ENCODE measurements around the gene CD276. TPM values are rescaled to one million over a fixed set of nuclear protein-coding genes. Genes with fewer than 3 reads are reported as not detected.

CD276 gene
- total and polyA plus RNA-seq, 2 experiments from 2014 or later: 94.6 to 104 TPM

- in situ Hi-C loops (cut with MboI): no loop called here
- no peaks in the 10 kb centered on the region for H3K36me3 ChIP-seq (ENCODE audit: low read depth)
These were observed 60.9 kb downstream of the CD276 start for GRCh38 chr15:73745073-73745472.

GRCh38 chr15:73746261-73746660 is 62.1 kb downstream of the CD276 start:
- DNase-seq: no peak
- Histone ChIP-seq H3F3A (ENCODE audit: insufficient read depth) (peaks cover 5% of the 10 kb centered on the region), H3K4me1 (ENCODE audit: insufficient read depth) (peaks cover 19% of the 10 kb centered on the region), H3K27me3 (replicated peaks; ENCODE audit: insufficient read depth) (no peaks in the 10 kb centered on the region), H3K79me2 (ENCODE audit: insufficient read depth) (no peaks in the 10 kb centered on the region), H4K20me1 (ENCODE audit: insufficient read depth) (no peaks in the 10 kb centered on the region), H3K36me3 (ENCODE audit: low read depth) (no peaks in the 10 kb centered on the region), H2AFZ (no peak overlapping the region), H3K4me2 (ENCODE audit: unreplicated experiment) (no peak overlapping the region), H3K9me2 (ENCODE audit: insufficient read depth) (no peaks in the 10 kb centered on the region), H3K9ac (no peak overlapping the region), H3K4me3 (no peak overlapping the region), H3K27ac (no peak overlapping the region), H3K9me3 (ENCODE audit: low read depth) (no peaks in the 10 kb centered on the region)
- TF ChIP-seq EZH2phosphoT487 (IDR thresholded peaks at IDR 0.05; ENCODE audit: insufficient read depth, low read depth) (no peak), EZH2 (IDR thresholded peaks at IDR 0.05; ENCODE audit: insufficient read depth, poor library complexity, severe bottlenecking) (no peak)
- 77% methylated on average over 8 of the region's 8 CpGs for WGBS, 2 experiments (ENCODE audit: low coverage in 1 of 2, low lambda C conversion rate in 2 of 2, missing lambda C conversion rate in 2 of 2)
- in situ Hi-C loops (cut with MboI): no loop called here

More at GRCh38 chr15:73745073-73745472, 60.9 kb downstream of the CD276 start:
- Histone ChIP-seq H3K9me2 (ENCODE audit: insufficient read depth) (no peaks in the 10 kb centered on the region), H4K20me1 (ENCODE audit: insufficient read depth) (no peaks in the 10 kb centered on the region), H3K4me2 (ENCODE audit: unreplicated experiment) (no peak overlapping the region), H3K27ac (no peak overlapping the region), H2AFZ (no peak overlapping the region), H3K9ac (no peak overlapping the region), H3K79me2 (ENCODE audit: insufficient read depth) (no peaks in the 10 kb centered on the region), H3K9me3 (ENCODE audit: low read depth) (no peaks in the 10 kb centered on the region), H3F3A (ENCODE audit: insufficient read depth) (peaks cover 5% of the 10 kb centered on the region), H3K4me1 (ENCODE audit: insufficient read depth) (peaks cover 22% of the 10 kb centered on the region), H3K4me3 (no peak overlapping the region), H3K27me3 (replicated peaks; ENCODE audit: insufficient read depth) (no peaks in the 10 kb centered on the region)
- no peak for TF ChIP-seq EZH2phosphoT487 (IDR thresholded peaks at IDR 0.05; ENCODE audit: insufficient read depth, low read depth)
- TF ChIP-seq EZH2 (IDR thresholded peaks at IDR 0.05; ENCODE audit: insufficient read depth, poor library complexity, severe bottlenecking): no peak
- no peak for DNase-seq
- 70 to 85% methylated on average over 5 to 7 of the region's 7 CpGs for WGBS, 2 experiments (ENCODE audit: low coverage in 1 of 2, low lambda C conversion rate in 2 of 2, missing lambda C conversion rate in 2 of 2)

- no peak overlapping the region for H2AFZ ChIP-seq
- TF ChIP-seq EZH2phosphoT487 (IDR thresholded peaks at IDR 0.05; ENCODE audit: insufficient read depth, low read depth): no peak
- TF ChIP-seq EZH2 (IDR thresholded peaks at IDR 0.05; ENCODE audit: insufficient read depth, poor library complexity, severe bottlenecking): no peak
- no peak overlapping the region for H3K4me2 ChIP-seq (ENCODE audit: unreplicated experiment)
- no peak overlapping the region for H3K4me3 ChIP-seq
- no peaks in the 10 kb centered on the region for H4K20me1 ChIP-seq (ENCODE audit: insufficient read depth)
- no peak overlapping the region for H3K9ac ChIP-seq
- no peak overlapping the region for H3K27ac ChIP-seq
- H3K4me1 ChIP-seq (ENCODE audit: insufficient read depth): peaks cover 12% of the 10 kb centered on the region
- 59 to 60% methylated on average over 7 of the region's 7 CpGs for WGBS, 2 experiments (ENCODE audit: low coverage in 1 of 2, low lambda C conversion rate in 2 of 2, missing lambda C conversion rate in 2 of 2)
- H3K79me2 ChIP-seq (ENCODE audit: insufficient read depth): no peaks in the 10 kb centered on the region
- H3K36me3 ChIP-seq (ENCODE audit: low read depth): no peaks in the 10 kb centered on the region
- no peak for DNase-seq
- H3K27me3 ChIP-seq (replicated peaks; ENCODE audit: insufficient read depth): no peaks in the 10 kb centered on the region
- peaks cover 5% of the 10 kb centered on the region for H3F3A ChIP-seq (ENCODE audit: insufficient read depth)
- H3K9me3 ChIP-seq (ENCODE audit: low read depth): no peaks in the 10 kb centered on the region
- H3K9me2 ChIP-seq (ENCODE audit: insufficient read depth): no peaks in the 10 kb centered on the region
- in situ Hi-C loops (cut with MboI): no loop called here
These were observed 62.7 kb downstream of the CD276 start for GRCh38 chr15:73746883-73747282.

GRCh38 chr15:73747847-73748590 is 63.8 kb downstream of the CD276 start:
- Histone ChIP-seq H3K36me3 (ENCODE audit: low read depth) (no peaks in the 10 kb centered on the region), H3K4me1 (ENCODE audit: insufficient read depth) (peaks cover 5% of the 10 kb centered on the region), H3K9me2 (ENCODE audit: insufficient read depth) (no peaks in the 10 kb centered on the region), H3K79me2 (ENCODE audit: insufficient read depth) (no peaks in the 10 kb centered on the region), H3K9ac (no peak overlapping the region), H3K27ac (no peak overlapping the region), H2AFZ (no peak overlapping the region), H3K4me2 (ENCODE audit: unreplicated experiment) (no peak overlapping the region), H3K4me3 (no peak overlapping the region), H4K20me1 (ENCODE audit: insufficient read depth) (no peaks in the 10 kb centered on the region), H3F3A (ENCODE audit: insufficient read depth) (peaks cover 5% of the 10 kb centered on the region; the same call in 1 of the 2 replicates), H3K9me3 (ENCODE audit: low read depth) (no peaks in the 10 kb centered on the region), H3K27me3 (replicated peaks; ENCODE audit: insufficient read depth) (no peaks in the 10 kb centered on the region)
- no peak for DNase-seq
- TF ChIP-seq EZH2phosphoT487 (IDR thresholded peaks at IDR 0.05; ENCODE audit: insufficient read depth, low read depth) (no peak), EZH2 (IDR thresholded peaks at IDR 0.05; ENCODE audit: insufficient read depth, poor library complexity, severe bottlenecking) (no peak)
- 90 to 92% methylated on average over 11 of the region's 11 CpGs for WGBS, 2 experiments (ENCODE audit: low coverage in 1 of 2, low lambda C conversion rate in 2 of 2, missing lambda C conversion rate in 2 of 2)
- in situ Hi-C loops (cut with MboI): no loop called here
